ENCODE measurements around the gene MCOLN2.

DNA sequence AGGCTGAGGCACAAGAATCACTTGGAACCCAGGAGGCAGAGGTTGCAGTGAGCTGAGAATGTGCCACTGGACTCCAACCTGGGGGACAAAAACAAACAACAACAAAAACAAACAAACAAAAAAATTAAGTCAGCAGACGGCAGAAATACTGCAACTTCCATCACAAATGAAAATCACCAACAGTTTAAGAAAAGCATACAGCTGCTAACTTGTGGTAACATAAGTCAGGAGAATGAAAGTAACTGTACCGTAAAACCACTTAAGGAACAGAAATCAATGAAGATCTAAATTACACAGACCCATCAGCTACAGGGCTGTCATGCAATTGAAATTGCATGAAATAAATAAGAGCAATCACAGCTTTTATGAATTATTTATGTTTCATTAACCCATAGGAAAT lies 25.0 kb downstream of the MCOLN2 start:
- no peak for TF ChIP-seq CTCF (IDR thresholded peaks at IDR 0.05)
- TF ChIP-seq EZH2phosphoT487 (IDR thresholded peaks at IDR 0.05), result no peak
- TF ChIP-seq EZH2 (IDR thresholded peaks at IDR 0.05), result no peak

Measured in neural progenitor cell (in vitro differentiated cells).